ENCODE data around the gene POLQ. TPM values are rescaled to one million over a fixed set of nuclear protein-coding genes. Genes with fewer than 3 reads are reported as not detected.
A peak's percentile ranks its signal among the peaks of the same experiment; 100 is the strongest.

POLQ gene
- total RNA-seq, 4 donors from 2014 or later = 2.1 to 8.4 (median 5.3) TPM

DNA sequence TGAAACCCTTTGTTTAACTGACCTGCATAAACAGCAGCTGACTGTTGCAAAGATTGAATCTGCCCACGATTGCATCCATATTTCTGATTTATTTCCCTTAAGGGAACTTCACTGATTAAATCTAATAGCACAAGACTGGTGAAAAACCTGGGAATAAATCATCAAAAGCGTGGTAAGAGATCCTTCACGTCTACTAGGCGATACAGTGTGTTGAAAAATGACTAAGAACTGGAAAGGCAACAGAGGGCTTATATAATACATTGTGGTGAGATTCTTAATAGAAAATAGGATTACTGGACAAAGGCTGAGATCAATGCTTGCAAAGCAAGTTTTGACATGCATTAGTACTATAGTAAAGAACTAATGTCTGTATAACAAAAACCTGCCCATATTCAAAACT, 49.0 kb downstream of the POLQ start:
- Histone ChIP-seq H3K27me3 (no peaks in the 10 kb centered on the region), H3K4me1 (peaks cover 0 to 34% (median 9%) of the 10 kb centered on the region in 3 donors), H3K4me3 (no peak overlapping the region), H3K36me3 (no peaks in the 10 kb centered on the region), H3K9me3 (no peaks in the 10 kb centered on the region), H3K27ac (peak overlapping the region in 3 of 4 donors; percentile 61 to 79 (median 62))
- intact Hi-C loops (cut with DNase I) = no loop called here
- TF ChIP-seq POLR2A (IDR thresholded peaks at IDR 0.05) = no peak
- TF ChIP-seq, protein P1, sequence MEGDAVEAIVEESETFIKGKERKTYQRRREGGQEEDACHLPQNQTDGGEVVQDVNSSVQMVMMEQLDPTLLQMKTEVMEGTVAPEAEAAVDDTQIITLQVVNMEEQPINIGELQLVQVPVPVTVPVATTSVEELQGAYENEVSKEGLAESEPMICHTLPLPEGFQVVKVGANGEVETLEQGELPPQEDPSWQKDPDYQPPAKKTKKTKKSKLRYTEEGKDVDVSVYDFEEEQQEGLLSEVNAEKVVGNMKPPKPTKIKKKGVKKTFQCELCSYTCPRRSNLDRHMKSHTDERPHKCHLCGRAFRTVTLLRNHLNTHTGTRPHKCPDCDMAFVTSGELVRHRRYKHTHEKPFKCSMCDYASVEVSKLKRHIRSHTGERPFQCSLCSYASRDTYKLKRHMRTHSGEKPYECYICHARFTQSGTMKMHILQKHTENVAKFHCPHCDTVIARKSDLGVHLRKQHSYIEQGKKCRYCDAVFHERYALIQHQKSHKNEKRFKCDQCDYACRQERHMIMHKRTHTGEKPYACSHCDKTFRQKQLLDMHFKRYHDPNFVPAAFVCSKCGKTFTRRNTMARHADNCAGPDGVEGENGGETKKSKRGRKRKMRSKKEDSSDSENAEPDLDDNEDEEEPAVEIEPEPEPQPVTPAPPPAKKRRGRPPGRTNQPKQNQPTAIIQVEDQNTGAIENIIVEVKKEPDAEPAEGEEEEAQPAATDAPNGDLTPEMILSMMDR (IDR thresholded peaks at IDR 0.05) = no peak
- DNase-seq = no peak
- 41 to 44% methylated on average over 4 of the region's 4 CpGs for WGBS, 2 donors

DNA sequence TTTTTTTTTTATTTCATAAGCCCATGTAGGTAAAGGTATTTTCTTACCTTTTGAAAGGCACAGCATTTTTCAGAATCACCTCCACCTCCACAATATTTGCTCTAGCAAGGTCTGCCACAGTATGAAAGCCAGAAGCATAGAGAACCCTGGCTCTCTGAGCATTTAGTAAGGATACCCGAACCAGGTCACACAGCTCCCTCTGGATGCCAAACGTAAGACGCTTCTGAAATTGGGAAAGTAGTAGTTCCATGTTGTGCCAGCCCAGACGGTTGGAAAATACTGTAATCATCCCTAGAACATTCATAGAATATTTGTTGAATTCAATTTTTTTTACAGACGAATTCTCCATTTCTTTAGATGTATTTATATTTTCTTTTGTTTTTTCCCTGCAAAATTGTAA, 52.4 kb downstream of the POLQ start:
- Histone ChIP-seq H3K27me3 (no peaks in the 10 kb centered on the region), H3K4me3 (no peak overlapping the region), H3K36me3 (no peaks in the 10 kb centered on the region), H3K4me1 (peaks cover 0 to 28% (median 9%) of the 10 kb centered on the region in 3 donors), H3K27ac (no peak overlapping the region), H3K9me3 (no peaks in the 10 kb centered on the region)
- intact Hi-C loops (cut with DNase I) = no loop called here
- 90% methylated on average over 5 of the region's 5 CpGs for WGBS, 2 donors
- no peak for DNase-seq
- TF ChIP-seq POLR2A (IDR thresholded peaks at IDR 0.05) = no peak
- TF ChIP-seq, protein P1 (IDR thresholded peaks at IDR 0.05) = no peak

DNA sequence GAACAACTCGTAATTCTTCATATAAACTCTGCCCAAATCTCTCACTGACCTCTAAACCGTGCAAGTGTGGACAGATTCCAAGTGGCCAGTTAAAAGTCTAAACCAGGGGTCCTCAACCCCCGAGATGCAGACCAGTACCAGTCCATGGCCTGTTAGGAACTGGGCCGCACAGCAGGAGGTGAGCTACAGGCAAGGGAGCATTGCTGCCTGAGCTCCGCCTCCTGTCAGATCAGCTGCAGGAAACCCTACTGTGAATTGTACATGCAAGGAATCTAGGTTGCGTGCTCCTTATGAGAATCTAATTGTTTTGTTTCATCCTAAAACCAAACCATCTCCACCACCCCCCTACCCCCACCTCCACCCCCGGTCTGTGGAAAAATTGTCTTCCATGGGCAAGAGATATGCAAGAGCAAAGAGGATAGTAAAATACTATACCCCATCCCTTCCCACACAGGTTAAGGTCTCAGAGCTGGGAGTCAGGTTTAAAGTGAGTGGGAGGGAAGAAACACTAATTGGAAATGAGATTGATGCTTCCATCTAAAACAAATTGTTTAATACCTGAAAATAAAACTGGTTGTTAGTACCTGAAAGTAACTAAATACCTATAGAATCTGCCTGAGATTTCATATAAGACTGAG, 54.0 kb downstream of the POLQ start:
- Histone ChIP-seq H3K36me3 (no peaks in the 10 kb centered on the region), H3K4me3 (no peak overlapping the region), H3K27me3 (no peaks in the 10 kb centered on the region), H3K4me1 (peaks cover 0 to 19% (median 0%) of the 10 kb centered on the region in 3 donors), H3K9me3 (no peaks in the 10 kb centered on the region), H3K27ac (no peak overlapping the region)
- TF ChIP-seq POLR2A (IDR thresholded peaks at IDR 0.05) = no peak
- TF ChIP-seq, protein P1 (IDR thresholded peaks at IDR 0.05) = no peak
- intact Hi-C loops (cut with DNase I) = no loop called here
- 89 to 93% methylated on average over 7 of the region's 7 CpGs for WGBS, 2 donors
- DNase-seq = no peak

DNA sequence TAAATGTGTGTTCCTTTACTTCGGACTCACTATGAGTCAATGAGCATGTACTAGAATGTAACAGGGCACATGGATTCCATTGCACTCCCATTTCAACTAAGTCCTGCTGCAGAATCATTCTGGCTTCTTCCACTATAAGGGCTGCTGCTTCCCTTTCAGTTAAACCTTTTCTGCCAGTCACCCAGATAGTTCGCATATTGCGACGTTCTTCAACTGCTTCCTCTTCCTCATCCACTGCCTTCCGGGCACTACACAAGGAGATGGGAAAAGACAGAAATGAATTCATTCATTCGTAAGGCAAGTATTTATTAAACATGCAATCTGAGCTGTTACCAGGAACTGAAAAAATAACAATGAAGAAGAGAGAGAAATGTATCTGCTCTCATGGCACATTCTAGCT, 55.6 kb downstream of the POLQ start:
- H3K27ac ChIP-seq = no peak overlapping the region
- no peaks in the 10 kb centered on the region for H3K9me3 ChIP-seq
- H3K36me3 ChIP-seq = no peaks in the 10 kb centered on the region
- intact Hi-C loops (cut with DNase I) = no loop called here
- H3K4me1 ChIP-seq = peaks cover 0 to 4% (median 0%) of the 10 kb centered on the region in 3 donors
- H3K4me3 ChIP-seq = no peak overlapping the region
- TF ChIP-seq, protein P1 (IDR thresholded peaks at IDR 0.05) = no peak
- TF ChIP-seq POLR2A (IDR thresholded peaks at IDR 0.05) = no peak
- H3K27me3 ChIP-seq = no peaks in the 10 kb centered on the region
- WGBS, 2 donors = 81 to 91% methylated on average over 3 to 6 of the region's 6 CpGs
- DNase-seq = no peak

DNA sequence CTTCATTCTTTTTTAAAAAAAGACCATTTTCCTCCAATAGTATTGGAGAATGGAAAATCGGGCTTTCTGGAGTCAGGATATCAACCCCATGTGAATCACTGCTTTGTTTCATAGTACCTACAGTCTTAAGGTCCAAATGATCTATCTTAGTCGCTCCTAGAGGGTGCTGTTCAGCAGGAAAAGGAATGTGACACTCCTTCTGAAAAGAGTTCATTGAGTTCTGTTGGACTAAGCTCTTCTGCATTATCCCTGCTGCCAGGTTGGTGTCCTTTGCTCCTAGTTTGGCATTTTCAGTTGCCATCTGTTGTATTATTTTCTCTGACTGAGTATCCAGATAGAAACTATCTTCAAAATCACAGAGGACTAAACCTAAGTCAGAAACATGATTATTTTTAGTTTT, 57.2 kb downstream of the POLQ start:
- Histone ChIP-seq H3K4me1 (no peaks in the 10 kb centered on the region), H3K9me3 (no peaks in the 10 kb centered on the region), H3K4me3 (no peak overlapping the region), H3K36me3 (no peaks in the 10 kb centered on the region), H3K27me3 (no peaks in the 10 kb centered on the region), H3K27ac (no peak overlapping the region)
- 47 to 77% methylated on average over 2 of the region's 2 CpGs for WGBS, 2 donors
- intact Hi-C loops (cut with DNase I) = no loop called here
- no peak for DNase-seq
- TF ChIP-seq POLR2A (IDR thresholded peaks at IDR 0.05) = no peak
- TF ChIP-seq, protein P1 (IDR thresholded peaks at IDR 0.05) = peak in 2 of 6 experiments; percentile 19 to 49
